ENCODE data around the gene U2AF1L4. TPM values are rescaled to one million over a fixed set of nuclear protein-coding genes. Genes with fewer than 3 reads are reported as not detected.

The U2AF1L4 gene
- total RNA-seq, 2 donors from 2014 or later, result 33.8 to 69.0 TPM

GRCh38 chr19:35738887-35739229 lies 6.4 kb downstream of the U2AF1L4 start:
- Mint-ChIP-seq H3K9me3 (no peaks in the 10 kb centered on the region), H3K27ac (peak overlapping the region; percentile 36 to 93), H3K36me3 (peaks cover 20 to 28% of the 10 kb centered on the region in 2 donors)
- no peak for DNase-seq (ENCODE audit: low spot score in 2 of 2)
- ATAC-seq, result no peak

- peaks cover 20 to 30% of the 10 kb centered on the region in 2 donors for H3K36me3 Mint-ChIP-seq
Observed at GRCh38 chr19:35738021-35738886, 7.0 kb downstream of the U2AF1L4 start.

GRCh38 chr19:35736913-35737886 lies 8.0 kb downstream of the U2AF1L4 start:
- Mint-ChIP-seq H3K27ac (peak overlapping the region; percentile 69 to 93), H3K9me3 (no peaks in the 10 kb centered on the region), H3K36me3 (peaks cover 13 to 22% of the 10 kb centered on the region in 2 donors)
- ATAC-seq (no peak), DNase-seq (ENCODE audit: low spot score in 2 of 2) (no peak)

More at GRCh38 chr19:35738021-35738886, 7.0 kb downstream of the U2AF1L4 start:
- no peaks in the 10 kb centered on the region for H3K9me3 Mint-ChIP-seq
- no peak for DNase-seq (ENCODE audit: low spot score in 2 of 2)
- ATAC-seq, result no peak
- peak overlapping the region; percentile 36 to 93 for H3K27ac Mint-ChIP-seq

GRCh38 chr19:35734889-35735288 lies 10.3 kb downstream of the U2AF1L4 start:
- Mint-ChIP-seq H3K9me3 (no peaks in the 10 kb centered on the region), H3K27ac (peak overlapping the region; percentile 67 to 93), H3K36me3 (peaks cover 19 to 24% of the 10 kb centered on the region in 2 donors)
- ATAC-seq, result no peak
- DNase-seq (ENCODE audit: low spot score in 2 of 2), result no peak

- ATAC-seq (no peak), DNase-seq (ENCODE audit: low spot score in 2 of 2) (no peak)
- Mint-ChIP-seq H3K9me3 (no peaks in the 10 kb centered on the region), H3K36me3 (peaks cover 23 to 25% of the 10 kb centered on the region in 2 donors), H3K27ac (peak overlapping the region; percentile 57 to 93)
Observed at GRCh38 chr19:35734273-35734672, 10.9 kb downstream of the U2AF1L4 start.

DNA sequence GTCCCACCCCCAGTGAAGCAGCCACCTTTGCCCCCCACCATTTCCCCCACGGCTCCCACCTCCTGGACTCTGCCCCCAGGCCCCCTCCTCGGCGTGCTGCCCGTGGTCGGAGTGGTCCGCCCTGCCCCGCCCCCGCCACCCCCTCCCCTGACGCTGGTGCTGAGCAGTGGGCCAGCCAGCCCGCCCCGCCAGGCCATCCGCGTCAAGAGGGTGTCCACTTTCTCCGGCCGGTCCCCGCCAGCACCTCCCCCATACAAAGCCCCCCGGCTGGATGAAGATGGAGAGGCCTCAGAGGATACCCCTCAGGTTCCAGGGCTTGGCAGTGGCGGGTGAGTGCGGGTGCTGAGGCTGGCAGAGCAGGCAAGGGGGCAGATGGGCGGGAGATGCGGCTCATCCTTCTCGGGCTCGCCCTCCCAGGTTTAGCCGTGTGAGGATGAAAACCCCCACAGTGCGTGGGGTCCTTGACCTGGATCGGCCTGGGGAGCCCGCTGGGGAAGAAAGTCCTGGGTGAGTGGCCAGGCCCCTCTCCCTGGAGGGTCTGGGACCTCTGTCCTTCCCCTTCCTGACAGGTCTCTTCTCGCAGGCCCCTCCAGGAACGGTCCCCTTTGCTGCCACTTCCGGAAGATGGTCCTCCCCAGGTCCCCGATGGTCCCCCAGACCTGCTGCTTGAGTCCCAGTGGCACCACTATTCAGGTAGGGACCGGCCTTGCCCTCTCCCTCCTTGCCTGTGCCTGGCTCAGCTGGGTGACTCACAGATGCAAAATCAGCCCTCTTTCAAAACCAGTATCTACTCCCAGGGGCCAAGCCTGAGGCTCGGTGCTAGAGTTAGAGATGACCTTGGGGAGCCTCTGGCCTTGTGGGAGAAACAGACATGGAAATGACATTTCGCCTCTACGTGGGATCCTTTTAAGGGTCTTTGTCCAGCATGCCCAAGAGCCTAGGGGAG lies 11.8 kb downstream of the U2AF1L4 start:
- no peak for DNase-seq (ENCODE audit: low spot score in 2 of 2)
- ATAC-seq, result no peak
- H3K27ac Mint-ChIP-seq, result peak overlapping the region; percentile 57 to 93
- H3K9me3 Mint-ChIP-seq, result no peaks in the 10 kb centered on the region
- H3K36me3 Mint-ChIP-seq, result peaks cover 20 to 24% of the 10 kb centered on the region in 2 donors

- H3K27ac Mint-ChIP-seq, result no peak overlapping the region
- ATAC-seq (no peak), DNase-seq (ENCODE audit: low spot score in 2 of 2) (no peak)
- H3K9me3 Mint-ChIP-seq, result no peaks in the 10 kb centered on the region
- peaks cover 20 to 24% of the 10 kb centered on the region in 2 donors for H3K36me3 Mint-ChIP-seq
Observed at GRCh38 chr19:35732540-35733179, 12.6 kb downstream of the U2AF1L4 start.

DNA sequence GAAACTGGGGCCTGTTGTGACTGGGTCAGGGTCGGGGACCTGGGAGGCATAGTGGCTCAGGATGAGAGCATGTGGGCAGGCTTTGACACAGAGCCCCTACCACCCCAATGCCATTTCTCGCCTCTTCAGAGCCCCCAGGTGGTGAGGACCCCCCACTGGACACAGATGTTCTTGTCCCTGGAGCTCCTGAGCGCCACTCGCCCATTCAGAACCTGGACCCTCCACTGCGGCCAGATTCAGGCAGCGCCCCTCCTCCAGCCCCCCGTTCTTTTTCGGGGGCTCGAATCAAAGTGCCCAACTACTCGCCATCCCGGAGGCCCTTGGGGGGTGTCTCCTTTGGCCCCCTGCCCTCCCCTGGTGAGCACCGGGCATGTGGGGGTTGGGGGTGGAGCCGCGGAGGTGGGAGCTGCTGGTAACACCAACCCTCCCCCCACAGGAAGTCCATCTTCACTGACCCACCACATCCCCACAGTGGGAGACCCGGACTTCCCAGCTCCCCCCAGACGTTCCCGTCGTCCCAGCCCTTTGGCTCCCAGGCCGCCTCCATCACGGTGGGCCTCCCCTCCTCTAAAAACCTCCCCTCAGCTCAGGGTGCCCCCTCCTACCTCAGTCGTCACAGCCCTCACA lies 13.3 kb downstream of the U2AF1L4 start:
- H3K27ac Mint-ChIP-seq, result no peak overlapping the region
- no peak for ATAC-seq
- H3K36me3 Mint-ChIP-seq, result peaks cover 20 to 26% of the 10 kb centered on the region in 2 donors
- no peak for DNase-seq (ENCODE audit: low spot score in 2 of 2)
- no peaks in the 10 kb centered on the region for H3K9me3 Mint-ChIP-seq

GRCh38 chr19:35731353-35731752 lies 13.9 kb downstream of the U2AF1L4 start:
- Mint-ChIP-seq H3K9me3 (no peaks in the 10 kb centered on the region), H3K36me3 (peaks cover 16 to 31% of the 10 kb centered on the region in 2 donors), H3K27ac (peak overlapping the region; percentile 39 to 65)
- ATAC-seq (no peak), DNase-seq (ENCODE audit: low spot score in 2 of 2) (no peak)

DNA sequence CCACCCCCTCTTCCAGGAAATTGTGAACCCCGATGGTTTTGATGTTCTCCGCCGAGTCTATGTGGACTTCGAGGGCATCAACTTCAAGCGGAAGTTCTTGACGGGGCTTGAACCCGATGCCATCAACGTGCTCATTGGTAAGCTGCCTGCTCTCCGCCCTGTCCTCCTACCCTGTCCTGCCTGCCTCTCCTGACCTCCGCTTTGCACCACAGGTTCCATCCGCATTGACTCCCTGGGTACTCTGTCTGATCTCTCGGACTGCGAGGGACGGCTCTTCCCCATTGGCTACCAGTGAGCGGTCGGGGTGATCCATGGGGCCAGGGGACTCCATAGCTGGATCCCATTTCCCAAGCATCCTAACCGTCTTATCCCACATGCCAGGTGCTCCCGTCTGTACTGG lies 14.9 kb downstream of the U2AF1L4 start:
- Mint-ChIP-seq H3K27ac (peak overlapping the region; percentile 39 to 65), H3K36me3 (peaks cover 16 to 40% of the 10 kb centered on the region in 2 donors), H3K9me3 (no peaks in the 10 kb centered on the region)
- no peak for ATAC-seq
- DNase-seq (ENCODE audit: low spot score in 2 of 2), result no peak

DNA sequence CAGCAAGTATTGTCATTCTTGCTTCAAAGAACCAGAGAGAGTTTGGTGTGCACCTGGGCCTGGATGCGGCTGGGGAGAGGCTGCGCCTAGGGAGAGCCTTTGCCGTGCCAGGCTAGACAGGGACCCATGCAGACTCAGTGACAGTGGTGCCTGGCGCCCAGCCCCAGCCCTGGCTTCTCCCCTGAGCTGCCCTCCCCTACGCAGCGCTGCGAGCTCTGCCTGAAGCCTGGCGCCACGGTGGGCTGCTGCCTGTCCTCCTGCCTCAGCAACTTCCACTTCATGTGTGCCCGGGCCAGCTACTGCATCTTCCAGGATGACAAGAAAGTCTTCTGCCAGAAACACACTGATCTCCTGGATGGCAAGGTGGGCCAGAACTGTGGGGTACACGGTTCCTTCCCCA lies 15.5 kb downstream of the U2AF1L4 start:
- no peak for DNase-seq (ENCODE audit: low spot score in 2 of 2)
- H3K9me3 Mint-ChIP-seq, result no peaks in the 10 kb centered on the region
- H3K27ac Mint-ChIP-seq, result peak overlapping the region in 1 of 2 donors; percentile 39
- ATAC-seq, result no peak
- peaks cover 16 to 42% of the 10 kb centered on the region in 2 donors for H3K36me3 Mint-ChIP-seq

DNA sequence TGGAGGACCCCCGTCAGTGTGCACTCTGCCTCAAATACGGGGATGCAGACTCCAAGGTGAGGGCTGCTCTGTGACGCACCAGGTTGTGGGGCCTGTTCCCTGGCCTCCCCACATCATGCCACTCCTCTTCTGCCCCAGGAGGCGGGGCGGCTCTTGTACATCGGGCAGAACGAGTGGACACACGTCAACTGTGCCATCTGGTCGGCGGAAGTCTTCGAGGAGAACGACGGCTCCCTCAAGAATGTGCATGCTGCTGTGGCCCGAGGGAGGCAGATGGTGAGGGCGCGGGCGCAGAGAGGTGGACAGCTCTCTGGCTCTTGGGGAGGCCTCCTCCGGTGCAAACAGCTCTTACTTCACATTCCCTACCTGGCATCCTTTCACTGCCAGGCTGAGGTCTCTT lies 16.2 kb downstream of the U2AF1L4 start:
- peaks cover 16 to 39% of the 10 kb centered on the region in 2 donors for H3K36me3 Mint-ChIP-seq
- ATAC-seq (no peak), DNase-seq (ENCODE audit: low spot score in 2 of 2) (no peak)
- no peaks in the 10 kb centered on the region for H3K9me3 Mint-ChIP-seq
- no peak overlapping the region for H3K27ac Mint-ChIP-seq

- no peak for ATAC-seq
- Mint-ChIP-seq H3K9me3 (no peaks in the 10 kb centered on the region), H3K36me3 (peaks cover 16 to 43% of the 10 kb centered on the region in 2 donors), H3K27ac (peak overlapping the region; percentile 71 to 81)
- DNase-seq (ENCODE audit: low spot score in 2 of 2), result no peak
Observed at GRCh38 chr19:35727956-35728706, 17.1 kb downstream of the U2AF1L4 start.

DNA sequence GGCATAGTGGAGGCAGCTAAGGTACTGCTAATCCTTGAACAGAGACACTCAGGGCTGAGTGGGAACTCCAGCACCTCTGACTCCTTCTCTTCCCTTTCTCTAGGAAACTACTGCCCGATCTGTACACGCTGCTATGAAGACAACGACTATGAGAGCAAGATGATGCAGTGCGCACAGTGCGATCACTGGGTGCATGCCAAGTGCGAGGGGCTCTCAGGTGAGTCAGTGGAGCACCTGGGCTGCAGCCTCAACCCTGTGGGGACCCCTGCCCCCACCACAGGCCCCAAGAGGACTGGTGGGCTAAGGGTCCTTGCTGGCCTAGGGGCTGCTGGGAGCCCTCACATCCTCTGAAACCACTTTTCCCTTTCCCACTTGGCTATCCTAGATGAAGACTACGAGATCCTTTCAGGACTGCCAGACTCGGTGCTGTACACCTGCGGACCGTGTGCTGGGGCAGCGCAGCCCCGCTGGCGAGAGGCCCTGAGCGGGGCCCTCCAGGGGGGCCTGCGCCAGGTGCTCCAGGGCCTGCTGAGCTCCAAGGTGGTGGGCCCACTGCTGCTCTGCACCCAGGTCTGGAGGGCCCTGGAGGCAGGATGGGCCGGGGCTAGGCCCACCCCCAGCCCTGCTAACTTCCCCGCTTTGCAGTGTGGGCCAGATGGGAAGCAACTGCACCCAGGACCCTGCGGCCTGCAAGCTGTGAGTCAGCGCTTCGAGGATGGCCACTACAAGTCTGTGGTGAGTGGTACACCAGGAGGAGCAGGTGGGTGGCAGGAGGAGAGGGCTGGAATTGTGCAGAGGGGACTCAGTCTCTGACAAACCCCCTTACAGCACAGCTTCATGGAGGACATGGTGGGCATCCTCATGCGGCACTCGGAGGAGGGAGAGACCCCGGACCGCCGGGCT lies 17.9 kb downstream of the U2AF1L4 start:
- Mint-ChIP-seq H3K36me3 (peaks cover 16 to 52% of the 10 kb centered on the region in 2 donors), H3K27ac (peak overlapping the region in 1 of 2 donors; percentile 74), H3K9me3 (no peaks in the 10 kb centered on the region)
- ATAC-seq (peak in 1 of 2 donors; percentile 19), DNase-seq (ENCODE audit: low spot score in 2 of 2) (no peak)
